Natural killer cell (primary cell): ENCODE measurements around the gene CCR6. TPM values are rescaled to one million over a fixed set of nuclear protein-coding genes. Genes with fewer than 3 reads are reported as not detected.

Source experiments
- ATAC-seq, 3 donors: fragments of 150-1000 bp in 2 of 3; fragments of 200-7000 bp in 1 of 3; cut with Tn5 transposase; 1 replicate in 1 of 3; 2 replicates in 2 of 3; pipeline ENCODE4 v1.10.0; 2021; ENCODE audit warnings: mild to moderate bottlenecking in 2 of 3, moderate library complexity in 2 of 3
- DNase-seq, 2 donors: peaks; one replicate each; pipeline versions ENCODE4 v3.0.0 to v3.0.0-alpha.2; 2013 to 2021; ENCODE audit warnings: mixed read lengths in 1 of 2
- H3K27ac ChIP-seq: one replicate; pipeline ENCODE4 v1.5.1; 2013; ENCODE audit warnings: mild to moderate bottlenecking, low read length
- H3K27me3 ChIP-seq: one replicate; pipeline ENCODE4 v1.6.1; 2013; ENCODE audit warnings: low read length; ENCODE audit not compliant: control insufficient read depth, insufficient read depth
- H3K36me3 ChIP-seq: one replicate; pipeline ENCODE4 v1.6.1; 2013; ENCODE audit warnings: low read length; ENCODE audit not compliant: control insufficient read depth, insufficient read depth
- H3K4me1 ChIP-seq: one replicate; pipeline ENCODE4 v1.6.1; 2013; ENCODE audit warnings: low read length; ENCODE audit not compliant: control insufficient read depth, insufficient read depth
- H3K4me3 ChIP-seq: one replicate; pipeline ENCODE4 v1.5.1; 2013; ENCODE audit warnings: low read length
- H3K9me3 ChIP-seq: one replicate; pipeline ENCODE4 v1.6.1; 2013; ENCODE audit warnings: low read length; ENCODE audit not compliant: control insufficient read depth, insufficient read depth
- H3K27ac Mint-ChIP-seq, 2 donors: one replicate each; pipeline ENCODE4 v1.8.0; 2022; ENCODE audit warnings: mild to moderate bottlenecking in 2 of 2, mixed read lengths in 2 of 2, moderate library complexity in 1 of 2
- H3K27me3 Mint-ChIP-seq, 2 donors: one replicate each; pipeline ENCODE4 v1.8.0; 2022; ENCODE audit warnings: low read depth in 2 of 2, mixed read lengths in 2 of 2
- H3K36me3 Mint-ChIP-seq: one replicate; pipeline ENCODE4 v1.8.0; 2022; ENCODE audit warnings: mixed read lengths
- H3K4me1 Mint-ChIP-seq, 2 donors: one replicate each; pipeline ENCODE4 v1.8.0; 2022; ENCODE audit warnings: mixed read lengths in 2 of 2
- H3K4me3 Mint-ChIP-seq: one replicate; pipeline ENCODE4 v1.8.0; 2022; ENCODE audit warnings: mild to moderate bottlenecking, moderate library complexity, mixed read lengths
- H3K9me3 Mint-ChIP-seq, 2 donors: one replicate each; pipeline ENCODE4 v1.8.0; 2022; ENCODE audit warnings: mixed read lengths in 2 of 2
- WGBS: methylation state at CpG from one replicate; pipeline ENCODE4 v1.1.7; 2013; ENCODE audit warnings: missing lambda C conversion rate; ENCODE audit not compliant: insufficient coverage; 5-methylcytosine and 5-hydroxymethylcytosine counted together
- intact Hi-C: fragments of 100-400 bp; cut with micrococcal nuclease; formaldehyde crosslinking; loops from one replicate; pipeline ENCODE4 v1.14.2; 2022
- total RNA-seq, 4 donors: library from RNA; stranded (reverse); fragments of 120-200 nt in 1 of 4; gene quantifications; one replicate each; pipeline versions ENCODE4 v1.2.3 to v1.2.4, GENCODE V29; 2013 to 2022
- TF ChIP-seq, protein P1 (sequence below): fragments of 200-600 bp; IDR thresholded peaks from one replicate; pipeline ENCODE4 v1.8.0; 2022; ENCODE audit warnings: antibody characterized with exemption

CCR6 gene
- total RNA-seq, 3 donors from 2014 or later (not counting 1 experiment from before 2014, with no cell fraction given), result 0.23 TPM; not detected in 2

DNA sequence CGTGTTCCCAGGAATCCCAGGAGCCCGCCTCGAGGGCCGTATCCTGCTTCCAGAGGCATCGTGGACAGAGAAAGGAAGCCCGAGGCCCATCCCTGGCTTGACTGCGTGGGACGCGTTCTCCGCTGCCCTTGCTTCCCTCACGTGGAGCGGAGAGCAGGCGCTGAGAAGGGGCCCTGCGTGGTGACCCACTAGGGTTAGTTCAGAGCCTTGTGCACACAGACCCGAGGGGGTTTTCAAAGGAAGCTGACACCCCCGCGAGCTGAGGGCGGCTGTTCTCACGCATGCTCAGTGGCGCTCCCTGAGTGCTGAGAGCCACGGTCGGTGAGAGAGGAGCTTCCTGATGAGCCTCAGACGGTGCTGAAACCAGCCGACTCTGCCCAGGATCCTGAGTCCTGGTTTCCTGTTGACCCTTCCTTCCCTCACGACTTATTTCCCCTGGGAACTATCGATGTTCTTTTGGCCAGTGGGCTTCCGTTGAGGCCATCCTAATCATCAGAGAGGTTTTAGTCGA is 28.9 kb upstream of the CCR6 start:
- H3K9me3 ChIP-seq, result no peaks in the 10 kb centered on the region
- Mint-ChIP-seq H3K4me1 (peaks cover 41 to 42% of the 10 kb centered on the region in 2 donors), H3K36me3 (no peaks in the 10 kb centered on the region), H3K27ac (peak overlapping the region; percentile 68 to 71), H3K4me3 (peak overlapping the region; percentile 83), H3K9me3 (no peaks in the 10 kb centered on the region), H3K27me3 (peaks cover 0 to 7% of the 10 kb centered on the region in 2 donors)
- no peaks in the 10 kb centered on the region for H3K36me3 ChIP-seq
- H3K27ac ChIP-seq, result peak overlapping the region; percentile 93
- DNase-seq (peak; percentile 40 to 86), ATAC-seq (peak; percentile 73 to 91 (median 86))
- no peaks in the 10 kb centered on the region for H3K27me3 ChIP-seq
- TF ChIP-seq, protein P1, sequence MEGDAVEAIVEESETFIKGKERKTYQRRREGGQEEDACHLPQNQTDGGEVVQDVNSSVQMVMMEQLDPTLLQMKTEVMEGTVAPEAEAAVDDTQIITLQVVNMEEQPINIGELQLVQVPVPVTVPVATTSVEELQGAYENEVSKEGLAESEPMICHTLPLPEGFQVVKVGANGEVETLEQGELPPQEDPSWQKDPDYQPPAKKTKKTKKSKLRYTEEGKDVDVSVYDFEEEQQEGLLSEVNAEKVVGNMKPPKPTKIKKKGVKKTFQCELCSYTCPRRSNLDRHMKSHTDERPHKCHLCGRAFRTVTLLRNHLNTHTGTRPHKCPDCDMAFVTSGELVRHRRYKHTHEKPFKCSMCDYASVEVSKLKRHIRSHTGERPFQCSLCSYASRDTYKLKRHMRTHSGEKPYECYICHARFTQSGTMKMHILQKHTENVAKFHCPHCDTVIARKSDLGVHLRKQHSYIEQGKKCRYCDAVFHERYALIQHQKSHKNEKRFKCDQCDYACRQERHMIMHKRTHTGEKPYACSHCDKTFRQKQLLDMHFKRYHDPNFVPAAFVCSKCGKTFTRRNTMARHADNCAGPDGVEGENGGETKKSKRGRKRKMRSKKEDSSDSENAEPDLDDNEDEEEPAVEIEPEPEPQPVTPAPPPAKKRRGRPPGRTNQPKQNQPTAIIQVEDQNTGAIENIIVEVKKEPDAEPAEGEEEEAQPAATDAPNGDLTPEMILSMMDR, result no peak
- WGBS, result 15% methylated on average over 28 of the region's 28 CpGs
- intact Hi-C loops, result no loop called here
- H3K4me3 ChIP-seq, result peak overlapping the region; percentile 45
- H3K4me1 ChIP-seq, result peaks cover 71% of the 10 kb centered on the region

DNA sequence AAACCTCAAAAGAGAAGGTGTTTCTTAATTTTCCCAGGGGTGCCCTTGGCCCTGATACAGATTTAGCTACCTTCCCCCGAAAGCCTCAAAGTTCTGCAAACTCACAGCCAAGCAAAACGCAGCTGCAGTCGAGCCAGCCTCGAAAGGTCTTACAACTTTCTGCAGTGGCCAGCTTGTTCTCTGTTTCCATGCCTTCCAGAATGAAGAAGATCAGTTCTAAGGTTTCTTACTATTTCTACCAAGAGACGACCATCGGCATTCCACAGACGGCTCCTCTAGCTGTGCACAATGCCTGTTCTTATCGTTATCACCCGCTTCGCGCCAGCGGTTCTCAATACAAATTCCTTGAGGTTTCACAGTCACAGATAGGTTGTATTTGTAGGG is 28.5 kb upstream of the CCR6 start:
- Mint-ChIP-seq H3K27me3 (peaks cover 0 to 7% of the 10 kb centered on the region in 2 donors), H3K27ac (peak overlapping the region; percentile 68 to 71), H3K9me3 (no peaks in the 10 kb centered on the region), H3K4me1 (peaks cover 41 to 42% of the 10 kb centered on the region in 2 donors), H3K4me3 (peak overlapping the region; percentile 83), H3K36me3 (no peaks in the 10 kb centered on the region)
- whole genome bisulfite sequencing, result 58% methylated on average over 12 of the region's 12 CpGs
- H3K4me1 ChIP-seq, result peaks cover 69% of the 10 kb centered on the region
- ATAC-seq (peak in 2 of 3 donors; percentile 6 to 11), DNase-seq (no peak)
- H3K27me3 ChIP-seq, result no peaks in the 10 kb centered on the region
- intact Hi-C loops, result no loop called here
- TF ChIP-seq, protein P1, result no peak
- peak overlapping the region; percentile 93 for H3K27ac ChIP-seq
- no peaks in the 10 kb centered on the region for H3K36me3 ChIP-seq
- H3K4me3 ChIP-seq, result peak overlapping the region; percentile 45
- no peaks in the 10 kb centered on the region for H3K9me3 ChIP-seq

GRCh38 chr6:167094820-167095637 is 27.9 kb upstream of the CCR6 start:
- H3K9me3 ChIP-seq, result no peaks in the 10 kb centered on the region
- H3K27ac ChIP-seq, result peak overlapping the region; percentile 93
- H3K4me3 Mint-ChIP-seq, result peak overlapping the region; percentile 83
- no peaks in the 10 kb centered on the region for H3K36me3 ChIP-seq
- no peaks in the 10 kb centered on the region for H3K27me3 ChIP-seq
- peaks cover 0 to 7% of the 10 kb centered on the region in 2 donors for H3K27me3 Mint-ChIP-seq
- intact Hi-C loops, result no loop called here
- DNase-seq, result peak in 1 of 2 donors; percentile 59
- TF ChIP-seq, protein P1, result no peak
- no peaks in the 10 kb centered on the region for H3K36me3 Mint-ChIP-seq
- no peak overlapping the region for H3K4me3 ChIP-seq
- no peaks in the 10 kb centered on the region for H3K9me3 Mint-ChIP-seq
- peaks cover 63% of the 10 kb centered on the region for H3K4me1 ChIP-seq
- 23% methylated on average over 3 of the region's 4 CpGs for WGBS
- peaks cover 41 to 42% of the 10 kb centered on the region in 2 donors for H3K4me1 Mint-ChIP-seq
- peak in 2 of 3 donors; percentile 34 to 36 for ATAC-seq
- peak overlapping the region; percentile 68 to 71 for H3K27ac Mint-ChIP-seq
